Kidney (tissue), 14 donors: Measurements from ENCODE around the gene ADAM15. TPM values are rescaled to one million over a fixed set of nuclear protein-coding genes. Genes with fewer than 3 reads are reported as not detected.
A peak's percentile ranks its signal among the peaks of the same experiment; 100 is the strongest.

Source experiments
- DNase-seq, 5 donors: peaks; one replicate each; pipeline ENCODE4 v3.0.0-alpha.2; 2013 to 2020
- FAIRE-seq: peaks from 2 replicates; lab custom pipeline; 2012; peaks lifted over from hg19 to GRCh38; lab: Jason Lieb, UNC
- H3K27ac ChIP-seq, 2 donors: one replicate each; pipeline ENCODE4 v1.7.0; 2013; ENCODE audit warnings: low read depth in 2 of 2, low read length in 2 of 2, inconsistent platforms in 1 of 2
- H3K27me3 ChIP-seq: one replicate; pipeline ENCODE4 v1.7.1; 2013; ENCODE audit warnings: low read length, inconsistent platforms; ENCODE audit not compliant: control insufficient read depth, insufficient read depth
- H3K36me3 ChIP-seq, 3 donors: one replicate each; pipeline versions ENCODE4 v1.7.0 to v1.7.1; 2013; ENCODE audit warnings: low read length in 3 of 3, control low read depth in 1 of 3, inconsistent platforms in 1 of 3; ENCODE audit not compliant: insufficient read depth in 3 of 3, control insufficient read depth in 2 of 3
- H3K4me1 ChIP-seq, 3 donors: one replicate each; pipeline versions ENCODE4 v1.7.0 to v1.7.1; 2013; ENCODE audit warnings: low read length in 3 of 3, inconsistent platforms in 1 of 3, low read depth in 1 of 3; ENCODE audit not compliant: control insufficient read depth in 2 of 3, insufficient read depth in 2 of 3
- H3K4me3 ChIP-seq, 3 donors: one replicate each; pipeline versions ENCODE4 v1.7.0 to v1.8.1; 2013; ENCODE audit warnings: low read length in 3 of 3, control low read depth in 1 of 3, inconsistent platforms in 1 of 3
- H3K9ac ChIP-seq, 3 donors: one replicate each; pipeline versions ENCODE4 v1.7.0 to v1.7.1; 2013; ENCODE audit warnings: low read length in 3 of 3, control low read depth in 1 of 3, inconsistent platforms in 1 of 3
- H3K9me3 ChIP-seq, 3 donors: one replicate each; pipeline versions ENCODE4 v1.7.0 to v1.7.1; 2013; ENCODE audit warnings: low read length in 3 of 3, control low read depth in 1 of 3, inconsistent platforms in 1 of 3; ENCODE audit not compliant: control insufficient read depth in 2 of 3, insufficient read depth in 1 of 3
- intact Hi-C: fragments of 100-400 bp; cut with DNase I; formaldehyde crosslinking; loops from one replicate; pipeline ENCODE4 v1.11.1; 2022
- polyA plus RNA-seq: library from polyadenylated mRNA; stranded (reverse); fragments of 350-450 nt; fragmentation: Illumina TruSeq; extraction: RNeasy Lipid Tissue Mini Kit (QIAGEN cat#74804); gene quantifications from one replicate; pipeline ENCODE4 v1.2.3, GENCODE V29; 2014; ENCODE audit warnings: low read depth, low replicate concordance; ENCODE audit not compliant: insufficient read depth
- total RNA-seq: library from RNA; stranded (reverse); fragmentation: NEBNext Ultra II Directional; extraction: Animal tissue kit (Norgen Biotek cat#: 25700); gene quantifications from one replicate; pipeline ENCODE4 v1.2.1, GENCODE V29; 2021
- TF ChIP-seq, protein P1 (sequence below): IDR thresholded peaks from 3 replicates; pipeline ENCODE4 v1.5.1; 2012; ENCODE audit warnings: mild to moderate bottlenecking, moderate library complexity, borderline replicate concordance; ENCODE audit not compliant: insufficient read depth; ENCODE audit errors: extremely low read depth
- donor health status: control.
- donor health status: control.
- donor health status: control.
- donor health status: control.
- donor health status: control.
- donor health status: DM: yes; HTN: yes; CAD: no.
- donor health status: Normal renal cell carcinoma (clear cell type).

Gene ADAM15
- total and polyA plus RNA-seq, 2 donors from 2014 or later, result 68.4 to 152 TPM

- no peaks in the 10 kb centered on the region for H3K27me3 ChIP-seq
- no peaks in the 10 kb centered on the region for H3K9me3 ChIP-seq
- FAIRE-seq (no peak), DNase-seq (peak; percentile 90 to 96 (median 91))
- H3K9ac ChIP-seq, result peak overlapping the region in 1 of 3 donors; percentile 26
- H3K27ac ChIP-seq, result no peak overlapping the region
- no peaks in the 10 kb centered on the region for H3K36me3 ChIP-seq
- H3K4me1 ChIP-seq, result peaks cover 0 to 17% (median 4%) of the 10 kb centered on the region in 3 donors
- no peak overlapping the region for H3K4me3 ChIP-seq
- TF ChIP-seq, protein P1, sequence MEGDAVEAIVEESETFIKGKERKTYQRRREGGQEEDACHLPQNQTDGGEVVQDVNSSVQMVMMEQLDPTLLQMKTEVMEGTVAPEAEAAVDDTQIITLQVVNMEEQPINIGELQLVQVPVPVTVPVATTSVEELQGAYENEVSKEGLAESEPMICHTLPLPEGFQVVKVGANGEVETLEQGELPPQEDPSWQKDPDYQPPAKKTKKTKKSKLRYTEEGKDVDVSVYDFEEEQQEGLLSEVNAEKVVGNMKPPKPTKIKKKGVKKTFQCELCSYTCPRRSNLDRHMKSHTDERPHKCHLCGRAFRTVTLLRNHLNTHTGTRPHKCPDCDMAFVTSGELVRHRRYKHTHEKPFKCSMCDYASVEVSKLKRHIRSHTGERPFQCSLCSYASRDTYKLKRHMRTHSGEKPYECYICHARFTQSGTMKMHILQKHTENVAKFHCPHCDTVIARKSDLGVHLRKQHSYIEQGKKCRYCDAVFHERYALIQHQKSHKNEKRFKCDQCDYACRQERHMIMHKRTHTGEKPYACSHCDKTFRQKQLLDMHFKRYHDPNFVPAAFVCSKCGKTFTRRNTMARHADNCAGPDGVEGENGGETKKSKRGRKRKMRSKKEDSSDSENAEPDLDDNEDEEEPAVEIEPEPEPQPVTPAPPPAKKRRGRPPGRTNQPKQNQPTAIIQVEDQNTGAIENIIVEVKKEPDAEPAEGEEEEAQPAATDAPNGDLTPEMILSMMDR, result peak; percentile 97
- intact Hi-C loops, result no loop called here
Measured at GRCh38 chr1:155061381-155062150, 10.4 kb downstream of the ADAM15 start.

- intact Hi-C loops, result no loop called here
- Histone ChIP-seq H3K9me3 (no peaks in the 10 kb centered on the region), H3K4me1 (peaks cover 0 to 17% (median 4%) of the 10 kb centered on the region in 3 donors), H3K27ac (no peak overlapping the region), H3K9ac (peak overlapping the region in 1 of 3 donors; percentile 26), H3K4me3 (no peak overlapping the region), H3K27me3 (no peaks in the 10 kb centered on the region), H3K36me3 (no peaks in the 10 kb centered on the region)
- peak in 3 of 5 donors; percentile 42 to 88 (median 84) for DNase-seq
- FAIRE-seq, result no peak
- TF ChIP-seq, protein P1, result no peak
Measured at GRCh38 chr1:155062151-155062686, 11.1 kb downstream of the ADAM15 start.

DNA sequence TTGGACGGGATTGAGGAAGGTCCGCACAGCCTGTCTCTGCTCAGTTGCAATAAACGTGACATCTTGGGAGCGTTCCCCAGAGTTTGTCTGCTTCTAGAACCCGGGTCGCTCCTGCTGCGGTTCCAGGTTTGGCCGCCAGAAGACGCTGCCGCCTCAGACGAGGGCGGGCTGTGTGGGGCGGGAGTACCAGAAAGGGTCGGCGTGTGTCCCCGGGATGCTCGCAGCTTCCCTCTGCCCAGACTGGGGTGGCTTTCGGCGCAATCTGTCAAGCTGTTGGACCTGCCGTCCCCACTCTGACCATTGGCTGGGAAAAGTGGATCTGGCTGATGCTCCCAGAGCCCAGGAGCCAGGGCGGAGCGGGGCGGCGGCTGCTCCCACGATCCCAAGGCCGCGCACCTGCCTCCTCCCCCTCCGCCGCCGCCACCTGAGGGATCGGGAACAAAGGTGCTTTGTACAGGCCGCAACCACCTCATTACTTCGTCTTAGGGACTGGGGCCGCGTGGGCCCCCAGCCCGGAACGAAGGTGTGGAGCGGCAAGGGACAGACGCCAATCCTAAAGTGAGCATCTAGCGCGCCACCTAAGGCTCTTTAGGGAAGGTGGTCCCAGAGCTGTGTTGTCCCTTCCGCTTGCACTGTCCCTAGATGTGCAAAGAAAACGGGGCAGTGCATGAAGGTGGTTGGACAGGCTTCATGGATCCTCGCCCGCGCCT lies 11.7 kb downstream of the ADAM15 start:
- Histone ChIP-seq H3K4me3 (peak overlapping the region; percentile 43 to 72 (median 72)), H3K9ac (peak overlapping the region in 1 of 3 donors; percentile 49), H3K27ac (peak overlapping the region in 1 of 2 donors; percentile 27), H3K9me3 (no peaks in the 10 kb centered on the region), H3K4me1 (peaks cover 0 to 17% (median 4%) of the 10 kb centered on the region in 3 donors), H3K27me3 (no peaks in the 10 kb centered on the region), H3K36me3 (no peaks in the 10 kb centered on the region)
- intact Hi-C loops, result no loop called here
- FAIRE-seq (no peak), DNase-seq (peak; percentile 77 to 89 (median 85))
- TF ChIP-seq, protein P1, result peak; percentile 72
